Left hindlimb (tissue), 1 donor: ENCODE measurements around the gene GRAMD1B.

ENCODE experiments used
- DNase-seq: peaks from one replicate; pipeline ENCODE4 v3.0.0-alpha.2; 2018

GRAMD1B gene

DNA sequence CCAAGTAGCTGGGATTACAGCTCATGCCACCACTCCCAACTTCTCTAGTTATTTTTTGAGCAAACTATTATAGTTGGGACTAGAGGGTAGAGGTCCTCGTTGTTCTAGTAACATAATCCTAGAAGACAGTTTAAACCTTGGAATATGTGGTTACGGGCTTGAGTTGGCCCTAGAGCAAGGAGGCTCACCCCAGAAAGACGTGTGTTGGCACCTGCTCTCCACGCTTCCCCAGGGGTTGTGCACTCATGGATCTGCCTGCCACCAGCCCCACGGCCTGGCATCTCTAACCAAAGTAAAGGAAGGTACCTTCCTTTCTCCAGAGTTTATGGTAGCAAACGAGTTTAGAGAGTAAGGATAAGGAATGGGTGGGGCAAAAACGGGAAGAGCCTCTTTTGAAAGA, 145.4 kb downstream of the GRAMD1B start:
- no peak for DNase-seq

- no peak for DNase-seq
Observed at GRCh38 chr11:123576082-123576481, 146.0 kb downstream of the GRAMD1B start.

DNA sequence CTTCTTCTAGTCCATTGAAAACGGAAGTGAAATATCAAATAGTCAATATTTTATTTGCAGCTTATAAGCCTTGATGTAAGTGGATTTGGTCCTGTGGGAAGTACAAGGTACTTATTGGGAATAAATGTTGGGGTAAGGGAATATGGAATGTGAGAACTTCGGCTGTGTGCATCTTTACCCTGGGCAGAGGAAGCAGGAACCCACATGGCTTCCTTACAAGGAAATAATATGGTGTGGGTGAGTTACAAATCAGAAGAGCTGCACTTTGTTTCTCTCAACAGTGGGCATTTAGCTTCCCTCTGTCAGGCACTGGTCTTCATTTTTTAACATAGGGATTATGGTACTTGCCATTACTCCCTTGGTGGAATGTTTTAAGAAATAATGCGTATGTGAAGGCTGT, 146.4 kb downstream of the GRAMD1B start:
- DNase-seq = no peak

DNA sequence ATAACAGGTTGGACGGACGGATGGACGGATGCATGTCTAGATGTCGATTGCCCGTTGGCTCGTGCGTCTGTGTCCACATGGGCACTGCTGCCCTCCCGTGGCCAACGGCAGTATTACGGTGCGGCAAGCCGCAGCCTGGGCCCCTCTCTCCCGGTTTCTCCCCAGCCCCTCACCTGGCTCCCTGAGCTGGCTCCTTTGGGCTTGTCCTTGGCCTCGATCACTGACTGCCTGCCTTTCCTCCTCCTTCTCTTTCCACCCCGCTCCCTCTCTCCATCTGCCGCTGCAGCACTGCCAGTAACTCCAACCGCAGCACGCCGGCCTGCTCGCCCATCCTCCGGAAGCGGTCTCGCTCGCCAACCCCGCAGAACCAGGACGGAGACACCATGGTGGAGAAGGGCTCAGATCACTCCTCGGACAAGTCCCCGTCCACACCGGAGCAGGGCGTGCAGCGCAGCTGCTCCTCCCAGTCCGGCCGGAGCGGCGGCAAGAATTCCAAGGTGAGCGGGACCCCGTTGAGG, 147.1 kb downstream of the GRAMD1B start:
- peak; percentile 59 for DNase-seq

DNA sequence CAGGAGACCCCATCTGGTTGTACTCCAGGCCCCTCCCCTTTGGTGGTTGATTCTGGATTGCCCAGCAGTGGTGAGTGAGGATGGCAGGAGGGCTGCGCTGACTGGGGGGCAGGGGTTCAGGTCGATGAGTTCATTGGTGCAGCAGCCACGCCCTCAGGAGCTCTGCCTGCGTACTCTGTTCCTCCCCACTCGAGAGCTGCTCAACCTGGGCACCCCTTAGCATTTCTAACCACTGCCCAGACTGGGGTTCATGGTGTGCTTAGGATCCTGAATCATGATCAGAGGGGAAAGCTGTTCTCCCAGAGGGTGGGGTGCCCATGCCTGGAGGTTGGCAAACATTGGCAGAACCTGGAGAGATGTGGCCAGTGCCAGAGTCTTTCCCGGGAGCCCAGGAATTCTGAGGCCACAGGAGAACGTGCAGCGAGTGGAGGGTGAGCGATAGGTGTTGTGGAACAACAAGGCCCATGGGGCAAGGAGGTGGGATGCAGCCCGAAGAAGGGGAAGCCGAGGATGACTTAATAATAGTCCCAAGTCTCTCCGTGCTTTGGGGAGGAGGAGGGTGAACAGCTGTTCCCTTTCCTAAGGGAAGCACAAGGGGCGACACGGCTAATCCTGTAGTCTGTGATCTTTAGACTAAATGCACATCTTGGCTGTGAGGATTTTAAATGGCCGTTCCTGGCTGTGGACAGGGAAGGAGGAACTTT, 148.9 kb downstream of the GRAMD1B start:
- DNase-seq = no peak

DNA sequence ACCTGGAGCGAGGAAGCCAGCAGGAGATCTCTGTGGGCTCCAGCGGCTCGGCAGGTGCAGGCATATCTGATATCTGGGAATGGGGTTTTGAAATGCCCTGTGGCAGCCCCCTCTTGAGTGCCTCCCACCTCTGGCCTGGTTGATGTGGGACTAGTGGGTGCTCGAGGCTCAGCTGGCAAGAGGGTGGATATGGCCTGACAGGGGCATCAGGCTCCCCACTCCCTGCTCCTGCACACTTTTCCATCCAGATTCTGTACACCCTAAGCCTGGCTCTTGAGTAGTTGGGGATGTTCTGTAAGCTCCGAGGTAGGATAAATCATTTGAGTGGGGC, 149.4 kb downstream of the GRAMD1B start:
- no peak for DNase-seq

- DNase-seq = no peak
Observed at GRCh38 chr11:123580137-123580536, 150.1 kb downstream of the GRAMD1B start.

DNA sequence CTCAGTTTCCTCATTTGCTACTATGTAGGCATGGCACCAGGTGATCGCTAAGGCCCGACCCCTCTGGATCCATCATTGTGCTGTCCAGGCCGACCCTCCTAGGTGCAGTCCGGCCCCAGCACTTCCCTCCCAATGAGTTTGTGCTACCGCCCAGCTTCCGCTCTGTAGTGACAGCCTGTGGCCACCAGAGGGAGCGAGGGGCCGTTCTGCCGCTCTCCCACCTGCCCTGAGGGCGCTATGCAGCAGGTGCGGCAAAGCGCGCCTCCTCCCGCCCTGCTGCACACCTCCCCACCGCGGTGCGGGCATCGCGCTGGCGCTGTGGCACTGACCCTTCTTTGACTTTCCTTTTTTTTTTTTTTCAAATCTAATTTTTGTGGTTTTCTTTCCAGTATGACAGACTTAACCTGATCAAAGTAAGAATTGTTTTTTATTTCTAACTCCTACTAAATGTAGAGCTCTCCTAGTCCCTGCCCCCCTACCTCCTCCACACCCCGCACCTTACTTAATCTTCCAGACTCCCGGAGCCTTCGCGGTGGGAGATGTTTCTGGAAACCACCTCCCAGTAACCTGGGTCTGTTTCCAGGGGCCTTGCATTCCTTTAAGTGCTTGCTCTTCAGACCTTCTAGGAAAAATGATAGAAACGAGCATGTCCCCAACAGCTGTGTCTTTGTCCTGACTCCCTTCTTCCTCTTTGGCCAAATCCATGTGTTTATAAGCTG, 150.6 kb downstream of the GRAMD1B start:
- DNase-seq = no peak

DNA sequence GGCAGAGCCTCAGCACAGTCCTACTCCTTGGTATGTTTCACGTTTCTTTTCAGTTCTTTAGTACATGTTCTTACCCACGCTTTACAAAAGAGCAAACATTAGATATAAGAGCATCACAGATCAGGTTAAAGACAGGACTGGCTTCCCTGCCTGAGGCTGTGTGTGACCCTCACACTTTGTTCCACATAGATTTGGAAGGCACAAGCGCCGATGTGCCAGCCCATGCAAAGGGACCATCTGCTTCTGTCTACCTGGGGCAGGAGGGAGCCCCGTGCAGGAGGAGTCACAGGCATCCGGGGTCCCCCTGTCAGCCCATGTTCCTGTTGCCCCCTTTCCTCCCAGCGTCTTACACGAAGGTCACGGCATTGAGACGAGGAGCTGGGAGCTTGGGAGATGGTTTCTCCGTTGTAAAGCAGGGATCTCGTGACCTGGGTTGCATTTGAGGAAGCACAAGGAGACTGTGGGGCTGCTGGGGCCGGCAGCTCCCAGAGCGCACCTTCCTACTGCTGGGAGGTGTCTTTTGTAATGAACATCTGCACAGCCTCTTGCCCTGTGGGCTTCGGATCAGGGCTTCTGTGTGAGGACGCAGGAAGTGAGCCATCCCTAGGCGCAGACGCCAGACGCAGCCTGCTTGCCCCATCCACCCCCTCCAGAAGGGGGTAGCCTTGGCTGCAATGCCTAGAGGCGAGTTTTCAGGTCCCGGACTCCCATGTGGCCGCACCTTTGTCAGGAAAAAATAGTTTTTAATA, 151.8 kb downstream of the GRAMD1B start:
- no peak for DNase-seq

GRCh38 chr11:123582992-123583504, 153.0 kb downstream of the GRAMD1B start:
- no peak for DNase-seq

DNA sequence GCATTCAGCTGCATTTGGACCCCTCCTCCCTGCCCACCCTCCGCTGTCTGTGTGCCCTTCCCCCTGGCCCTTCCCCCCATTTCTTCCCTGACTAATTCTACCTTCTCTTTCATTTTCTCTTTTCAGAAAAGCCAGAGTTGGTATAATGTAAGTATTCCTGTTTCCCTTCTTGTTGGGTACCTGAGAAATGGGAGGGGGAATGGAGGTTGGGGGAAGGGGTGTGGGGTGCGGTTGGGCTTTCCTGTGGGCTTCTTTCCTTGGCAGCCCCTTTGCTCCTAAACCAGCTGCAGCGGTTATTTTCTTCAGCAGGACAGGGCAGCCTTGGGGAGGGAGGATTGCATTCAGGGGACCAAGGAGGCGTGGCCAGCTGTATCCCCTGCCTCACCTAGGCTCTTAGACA, 154.1 kb downstream of the GRAMD1B start:
- no peak for DNase-seq

GRCh38 chr11:123584737-123585136, 154.7 kb downstream of the GRAMD1B start:
- DNase-seq = no peak

DNA sequence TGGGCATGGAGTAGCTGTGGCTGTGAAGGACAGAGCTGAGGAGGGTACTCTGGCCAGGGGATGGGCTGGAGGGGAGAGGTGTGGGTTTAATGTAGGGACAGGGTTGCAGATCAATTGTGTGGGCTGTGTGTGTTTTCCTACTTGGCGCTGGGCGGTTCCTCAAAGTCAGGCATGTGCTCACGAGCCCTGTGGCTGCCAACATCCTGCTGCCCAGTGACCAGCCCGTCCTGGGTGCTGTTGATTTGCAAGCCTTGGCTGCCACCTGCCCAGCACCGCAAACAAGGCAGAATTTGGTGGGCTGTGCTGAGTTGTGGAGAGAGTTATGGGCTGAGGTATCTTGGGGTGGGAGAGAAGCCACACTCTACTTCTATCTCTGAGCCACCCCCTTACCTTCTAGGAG, 155.1 kb downstream of the GRAMD1B start:
- no peak for DNase-seq

DNA sequence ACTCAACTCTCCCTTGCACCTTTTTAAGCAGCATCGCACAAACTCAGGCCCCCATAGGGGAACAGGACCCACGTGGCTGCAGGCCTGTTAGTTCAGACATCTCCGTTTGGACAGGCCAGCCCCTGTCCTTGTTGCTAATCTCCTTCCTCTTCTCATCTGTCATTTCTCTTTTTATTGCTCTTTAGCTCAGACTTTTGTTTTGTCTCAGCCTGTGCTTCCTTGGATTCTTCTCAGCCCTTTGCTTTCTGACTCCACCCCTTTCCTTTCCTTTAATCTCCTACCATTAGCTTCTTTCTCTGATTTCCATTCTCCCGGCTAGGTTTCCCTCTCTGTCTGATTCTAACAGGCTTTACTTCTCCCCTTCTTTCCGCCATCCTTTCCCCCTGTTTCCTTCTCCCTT, 155.6 kb downstream of the GRAMD1B start:
- no peak for DNase-seq

GRCh38 chr11:123586568-123586967, 156.5 kb downstream of the GRAMD1B start:
- DNase-seq = no peak

- no peak for DNase-seq
Observed at GRCh38 chr11:123587044-123587443, 157.0 kb downstream of the GRAMD1B start.

GRCh38 chr11:123587559-123587958, 157.5 kb downstream of the GRAMD1B start:
- DNase-seq = no peak

DNA sequence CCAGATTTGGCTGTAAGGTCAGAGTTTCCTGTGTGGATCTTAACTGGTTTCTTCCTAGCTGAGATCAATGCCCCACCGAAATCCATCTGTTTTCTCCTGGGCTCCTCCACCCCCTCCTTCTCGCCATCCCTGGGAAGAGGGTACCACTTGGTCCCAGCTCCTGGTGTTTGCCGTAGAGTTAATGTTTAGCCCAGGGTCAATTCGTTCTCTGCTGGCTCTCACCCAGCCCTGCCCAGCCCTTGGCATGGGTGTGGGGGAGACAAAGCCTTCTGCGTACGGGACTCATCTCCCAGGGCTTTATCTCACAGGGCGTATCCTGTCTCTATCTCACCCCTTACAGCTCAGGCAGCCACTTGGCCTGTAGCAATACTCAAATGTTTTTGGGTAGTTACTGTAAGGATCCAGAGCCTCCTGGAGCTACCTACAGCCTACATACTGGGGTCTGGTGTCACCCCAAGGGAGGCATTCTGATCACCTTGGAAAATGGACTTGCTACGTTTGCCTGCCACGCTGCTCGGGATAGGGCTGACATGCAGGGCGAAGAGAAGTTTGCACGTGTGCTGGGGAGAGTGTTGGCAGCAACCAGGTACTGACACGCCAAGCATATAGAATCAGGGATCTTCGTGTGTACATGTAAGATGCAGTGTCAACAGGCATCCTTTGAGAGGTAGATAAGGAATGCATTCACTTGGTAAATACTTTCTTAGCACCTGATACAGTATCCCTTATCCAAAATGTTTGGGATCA, 158.2 kb downstream of the GRAMD1B start:
- DNase-seq = no peak

DNA sequence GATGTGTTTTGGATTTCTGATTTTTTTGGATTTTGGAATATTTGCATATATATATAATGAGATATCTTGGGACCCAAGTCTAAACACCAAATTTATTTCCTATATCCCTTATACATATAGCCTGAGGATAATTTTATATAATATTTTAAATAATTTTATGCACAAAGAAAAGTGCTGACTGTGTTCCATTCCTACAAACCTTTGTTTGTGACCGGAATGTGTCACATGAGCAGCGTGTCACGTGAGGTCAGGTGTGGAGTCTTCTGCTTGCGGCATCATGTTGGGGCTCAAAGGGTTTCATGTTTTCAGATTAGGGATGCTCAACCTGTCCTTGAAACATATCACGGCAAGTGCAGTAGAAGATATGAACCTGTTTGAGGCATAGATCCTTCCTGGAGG, 158.8 kb downstream of the GRAMD1B start:
- DNase-seq = no peak

DNA sequence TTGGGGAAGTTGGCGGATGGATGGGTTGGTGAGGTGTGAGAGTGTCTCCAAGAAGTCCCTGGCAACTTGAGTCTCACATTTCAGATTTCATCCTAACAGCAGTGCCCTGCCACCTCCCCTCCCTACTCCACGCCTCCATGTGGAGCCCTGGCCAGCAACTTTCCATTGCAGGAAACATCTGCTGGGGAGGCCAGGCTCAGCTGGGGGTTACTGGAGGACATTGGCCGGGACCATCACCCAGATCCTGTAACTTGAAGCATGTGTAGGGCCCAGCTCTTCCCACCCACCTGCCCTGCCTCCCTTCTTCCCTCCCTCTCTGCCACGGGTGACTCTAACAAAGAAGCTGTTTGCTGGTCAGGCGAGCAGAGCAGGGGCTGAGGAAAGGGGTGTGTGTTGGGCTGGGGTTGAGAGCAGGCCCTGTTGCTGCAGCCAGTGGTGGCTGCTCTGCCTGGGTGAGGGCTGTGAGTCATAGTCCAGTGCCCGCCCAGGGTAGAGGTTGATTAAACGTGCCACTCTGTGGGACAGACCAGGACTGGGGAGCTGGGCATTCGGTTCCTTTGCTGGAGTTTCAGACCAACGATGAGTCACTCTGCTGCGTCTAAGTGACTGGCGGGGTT, 160.3 kb downstream of the GRAMD1B start:
- peak; percentile 69 for DNase-seq

DNA sequence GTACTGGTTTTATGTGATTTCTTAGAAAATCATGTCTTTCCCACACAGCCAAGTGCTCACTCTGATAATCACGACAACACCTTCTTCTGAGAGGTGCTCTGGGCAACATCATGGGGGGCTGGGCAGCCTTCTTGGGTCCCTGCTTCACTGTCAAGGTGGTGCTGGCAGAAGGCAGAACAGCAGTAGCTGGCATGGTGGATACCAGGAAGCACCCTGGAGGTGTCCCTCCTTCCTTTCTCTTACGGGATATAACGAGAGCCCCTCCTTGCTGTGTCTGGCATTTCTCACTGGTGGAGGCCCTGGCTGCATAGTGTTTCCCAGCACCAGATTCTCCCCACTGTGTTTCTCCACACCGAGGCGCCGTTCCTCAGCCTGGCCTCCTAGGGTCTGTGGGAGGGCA, 163.5 kb downstream of the GRAMD1B start:
- DNase-seq = no peak

DNA sequence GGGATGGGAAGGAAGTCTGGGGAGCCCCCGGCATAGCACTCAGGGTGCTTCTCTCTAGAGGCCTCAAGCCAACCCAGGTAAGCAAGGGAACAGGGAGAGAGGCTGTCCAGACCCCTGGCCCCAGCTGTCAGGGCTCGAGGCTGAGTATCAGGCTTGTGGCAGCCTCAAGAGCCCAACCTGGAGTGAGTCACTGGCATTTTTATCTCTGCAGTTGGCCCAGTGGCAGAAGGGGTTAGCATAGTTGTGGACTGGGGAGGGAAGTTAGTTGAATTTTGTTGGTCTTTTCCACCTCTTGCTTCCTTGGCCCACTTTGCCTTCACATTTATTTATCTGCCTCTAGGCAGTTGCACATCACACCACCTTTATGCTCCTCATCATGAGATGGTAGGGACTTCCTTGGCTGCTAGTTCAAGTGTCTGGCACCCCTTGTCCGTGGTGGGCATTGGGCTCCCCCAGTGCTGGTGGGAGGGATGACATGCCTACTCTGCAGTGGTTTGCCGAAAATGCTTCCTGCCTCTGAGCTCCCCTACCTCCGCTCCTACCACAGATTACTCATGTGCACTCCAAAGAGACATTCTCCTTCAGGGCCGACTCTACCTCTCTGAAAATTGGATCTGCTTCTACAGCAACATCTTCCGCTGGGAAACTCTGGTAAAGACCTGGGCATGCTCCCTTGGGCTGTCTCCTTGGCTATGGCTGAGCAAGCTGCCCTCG, 164.3 kb downstream of the GRAMD1B start:
- DNase-seq = no peak
